HepG2 (cell line): ENCODE results near the gene COBL. TPM values are rescaled to one million over a fixed set of nuclear protein-coding genes. Genes with fewer than 3 reads are reported as not detected.

ENCODE experiments used
- ATAC-seq: fragments of 200-7000 bp; cut with Tn5 transposase; 3 replicates; pipeline ENCODE4 v1.9.1; 2020; ENCODE audit warnings: mild to moderate bottlenecking, moderate library complexity
- BruUV-seq: library from RNA; stranded (reverse); fragments of 400-500 nt; replicated peaks from 2 replicates; lab custom pipeline; 2021; lab: Mats Ljungman, UMichigan
- CTCF ChIA-PET: fragments of 300-600 bp; formaldehyde crosslinking; extraction: SDS; loops from one replicate; lab custom pipeline; 2021; ENCODE audit warnings: low total read pairs, inconsistent platforms, low intra/inter-chr PET ratio; lab: Yijun Ruan, JAX
- POLR2A ChIA-PET: fragments of 350-600 bp; sonication (Branson Sonifier 250); formaldehyde crosslinking; loops from one replicate; lab custom pipeline; 2020; ENCODE audit warnings: antibody characterized with exemption, inconsistent platforms; lab: Yijun Ruan, JAX
- DNase-seq: peaks from one replicate; pipeline ENCODE4 v3.0.0-alpha.2; 2015; ENCODE audit warnings: low spot score
- FAIRE-seq: peaks from 3 replicates; lab custom pipeline; 2011; peaks lifted over from hg19 to GRCh38; lab: Jason Lieb, UNC
- H2AFZ ChIP-seq: one replicate; pipeline ENCODE4 v1.6.1; 2011; ENCODE audit warnings: low read length, inconsistent platforms
- H3K27ac ChIP-seq: fragments of 300-600 bp; 3 replicates; pipeline ENCODE4 v1.8.0; 2011; ENCODE audit warnings: mixed run types, mild to moderate bottlenecking, mixed read lengths, low read length, inconsistent platforms; ENCODE audit not compliant: insufficient read depth; ENCODE audit errors: extremely low read length
- H3K27me3 ChIP-seq, 2 experiments: fragments of 200-600 bp in 1 of 2; 2 replicates in 1 of 2; 3 replicates in 1 of 2; pipeline versions ENCODE4 v1.6.0 to v1.8.0; 2011; ENCODE audit warnings: low read length in 2 of 2, mild to moderate bottlenecking in 2 of 2, moderate library complexity in 2 of 2, inconsistent platforms in 1 of 2; ENCODE audit not compliant: insufficient read depth in 2 of 2, control insufficient read depth in 1 of 2
- H3K36me3 ChIP-seq, 2 experiments: fragments of 200-600 bp in 1 of 2; replicated peaks in 1 of 2; 2 replicates in 1 of 2; 3 replicates in 1 of 2; pipeline versions ENCODE4 v1.5.1 to v1.8.0; 2011; ENCODE audit warnings: low read length in 2 of 2, inconsistent platforms in 1 of 2; ENCODE audit not compliant: insufficient read depth in 2 of 2, control insufficient read depth in 1 of 2
- H3K4me1 ChIP-seq: 2 replicates; pipeline ENCODE4 v1.5.1; 2012; ENCODE audit warnings: low read length, inconsistent platforms; ENCODE audit not compliant: insufficient read depth
- H3K4me2 ChIP-seq: 2 replicates; pipeline ENCODE4 v1.6.0; 2011; ENCODE audit warnings: low read depth, low read length, inconsistent platforms
- H3K4me3 ChIP-seq, 3 experiments: fragments of 200-600 bp in 1 of 3; sonication (generic), shearing (Covaris generic) in 1 of 3; replicated peaks in 1 of 3; 2 replicates each; pipeline ENCODE4 v1.5.1; 2011 to 2016; ENCODE audit warnings: low read length in 3 of 3, inconsistent platforms in 2 of 3, low read depth in 2 of 3, mild to moderate bottlenecking in 2 of 3, control low read depth in 1 of 3, mixed read lengths in 1 of 3; ENCODE audit not compliant: insufficient read depth in 1 of 3
- H3K79me2 ChIP-seq: one replicate; pipeline ENCODE4 v1.6.1; 2011; ENCODE audit warnings: low read length, inconsistent platforms; ENCODE audit not compliant: insufficient read depth
- H3K9ac ChIP-seq: 2 replicates; pipeline ENCODE4 v1.6.0; 2011; ENCODE audit warnings: mild to moderate bottlenecking, low read depth, low read length, inconsistent platforms; ENCODE audit not compliant: insufficient read depth
- H3K9me3 ChIP-seq: 2 replicates; pipeline ENCODE4 v1.5.1; 2012; ENCODE audit warnings: mild to moderate bottlenecking, low read length
- H4K20me1 ChIP-seq: 2 replicates; pipeline ENCODE4 v1.6.0; 2011; ENCODE audit warnings: inconsistent platforms, mild to moderate bottlenecking, low read length, moderate library complexity; ENCODE audit not compliant: insufficient read depth
- ARNTL ChIP-seq: sonication (generic); formaldehyde crosslinking; IDR thresholded peaks from 2 replicates; pipeline ENCODE4 v1.4.0; 2020; ENCODE audit warnings: mild to moderate bottlenecking, missing genetic modification reagents
- ATF7 ChIP-seq, 2 experiments: fragments of 450-650 bp in 1 of 2; sonication (generic) in 1 of 2; formaldehyde crosslinking in 1 of 2; IDR thresholded peaks; 2 replicates each; pipeline versions ENCODE4 v1.4.0 to v1.6.1; 2016 to 2020; ENCODE audit warnings: antibody characterized with exemption in 1 of 2, mild to moderate bottlenecking in 1 of 2, missing genetic modification reagents in 1 of 2
- CHCHD3 ChIP-seq: sonication (generic); formaldehyde crosslinking; IDR thresholded peaks from 2 replicates; pipeline ENCODE4 v1.8.0; 2022; ENCODE audit warnings: mild to moderate bottlenecking, missing genetic modification reagents, moderate library complexity
- ELF4 ChIP-seq: sonication (generic); formaldehyde crosslinking; IDR thresholded peaks from 2 replicates; pipeline ENCODE4 v1.5.0; 2020; ENCODE audit warnings: missing genetic modification reagents, mild to moderate bottlenecking, moderate library complexity, borderline replicate concordance
- GATA4 ChIP-seq: sonication (generic); IDR thresholded peaks from 2 replicates; pipeline ENCODE4 v1.6.1; 2016; ENCODE audit warnings: antibody characterized with exemption, low read depth, borderline replicate concordance
- GPN1 ChIP-seq: sonication (generic); formaldehyde crosslinking; IDR thresholded peaks from 2 replicates; pipeline ENCODE4 v1.5.1; 2020; ENCODE audit warnings: missing genetic modification reagents, borderline replicate concordance
- JDP2 ChIP-seq: sonication (generic); formaldehyde crosslinking; IDR thresholded peaks from 2 replicates; pipeline ENCODE4 v1.8.1; 2022; ENCODE audit warnings: missing genetic modification reagents, borderline replicate concordance
- KLF15 ChIP-seq: sonication (generic); formaldehyde crosslinking; IDR thresholded peaks from 2 replicates; pipeline ENCODE4 v1.8.1; 2023; ENCODE audit warnings: borderline replicate concordance, mild to moderate bottlenecking, inconsistent platforms, missing genetic modification reagents, mixed read lengths
- KLF6 ChIP-seq: IDR thresholded peaks from 2 replicates; pipeline ENCODE4 v1.8.0; 2016; ENCODE audit warnings: missing biosample characterization, missing genetic modification reagents
- RFX5 ChIP-seq: IDR thresholded peaks from 2 replicates; pipeline ENCODE4 v1.6.1; 2011; ENCODE audit warnings: low read depth, low read length, improper control_type of control experiment
- SMAD1 ChIP-seq: sonication (generic); formaldehyde crosslinking; IDR thresholded peaks from 2 replicates; pipeline ENCODE4 v1.4.0; 2020; ENCODE audit warnings: missing genetic modification reagents, low read depth, mild to moderate bottlenecking, borderline replicate concordance
- SNAI1 ChIP-seq: sonication (generic); formaldehyde crosslinking; IDR thresholded peaks from 2 replicates; pipeline ENCODE4 v1.5.0; 2020; ENCODE audit warnings: mild to moderate bottlenecking, missing genetic modification reagents, borderline replicate concordance
- SP1 ChIP-seq, 2 experiments: fragments of 450-650 bp in 1 of 2; sonication (generic) in 1 of 2; formaldehyde crosslinking in 1 of 2; IDR thresholded peaks; 2 replicates each; pipeline versions ENCODE4 v1.4.0 to v1.6.1; 2016 to 2020; ENCODE audit warnings: missing genetic modification reagents in 1 of 2
- ZNF136 ChIP-seq: sonication (generic); formaldehyde crosslinking; IDR thresholded peaks from 2 replicates; pipeline ENCODE4 v1.8.1; 2022; ENCODE audit warnings: low read depth, mild to moderate bottlenecking, moderate library complexity, missing genetic modification reagents
- ZNF30 ChIP-seq: sonication (generic); formaldehyde crosslinking; IDR thresholded peaks from 2 replicates; pipeline ENCODE4 v1.5.0; 2020; ENCODE audit warnings: mild to moderate bottlenecking, missing genetic modification reagents
- ZNF652 ChIP-seq: IDR thresholded peaks from 2 replicates; pipeline ENCODE4 v1.6.1; 2016; ENCODE audit warnings: low read depth, borderline replicate concordance
- ZNF746 ChIP-seq: sonication (generic); formaldehyde crosslinking; IDR thresholded peaks from 2 replicates; pipeline ENCODE4 v1.8.0; 2022; ENCODE audit warnings: mild to moderate bottlenecking, missing genetic modification reagents
- ZSCAN21 ChIP-seq: sonication (generic); formaldehyde crosslinking; IDR thresholded peaks from 2 replicates; pipeline ENCODE4 v1.8.0; 2022; ENCODE audit warnings: mild to moderate bottlenecking, missing genetic modification reagents, moderate library complexity, borderline replicate concordance
- ZSCAN30 ChIP-seq: sonication (generic); formaldehyde crosslinking; IDR thresholded peaks from 2 replicates; pipeline ENCODE4 v1.5.0; 2020; ENCODE audit warnings: mild to moderate bottlenecking, missing genetic modification reagents
- WGBS: methylation state at CpG from one replicate; pipeline ENCODE4 v1.1.6; 2017; ENCODE audit warnings: low lambda C conversion rate; 5-methylcytosine and 5-hydroxymethylcytosine counted together
- in situ Hi-C: cut with HindIII; loops from 2 replicates; pipeline ENCODE4 v1.10.0; 2017; ENCODE audit warnings: low pct_unique_long_range_greater_than_20kb; ENCODE audit not compliant: extremely low pct_ligation_motif_present
- intact Hi-C: fragments of 100-400 bp; cut with micrococcal nuclease; formaldehyde crosslinking; loops from one replicate; pipeline ENCODE4 v1.10.0; 2022; ENCODE audit not compliant: unreplicated experiment
- polyA plus RNA-seq, 8 experiments: library from polyadenylated mRNA; depleted of rRNA in 3 of 8; stranded (reverse) in 7 of 8; unstranded in 1 of 8; fragments of >200 nt; fragmentation: Illumina TruSeq in 4 of 8; extraction: Trizol in 4 of 8; gene quantifications; 2 replicates each; pipeline versions ENCODE4 v1.2.1 to v1.2.3, GENCODE V29; 2011 to 2016; ENCODE audit warnings: low read depth in 4 of 8, missing spikeins in 1 of 8, mixed read lengths in 1 of 8; ENCODE audit not compliant: insufficient read depth in 1 of 8
- total RNA-seq, 5 experiments: library from RNA; depleted of rRNA; stranded (reverse); fragments of >200 nt; fragmentation: Illumina TruSeq; extraction: Trizol; gene quantifications; 2 replicates each; pipeline ENCODE4 v1.2.3, GENCODE V29; 2016; ENCODE audit warnings: low read depth in 1 of 5

Gene COBL
- total and polyA plus RNA-seq, 2 of the 13 experiments (the other 11 are each of a cell fraction or from before 2014, with no cell fraction given) = 3.8 to 4.9 TPM

DNA sequence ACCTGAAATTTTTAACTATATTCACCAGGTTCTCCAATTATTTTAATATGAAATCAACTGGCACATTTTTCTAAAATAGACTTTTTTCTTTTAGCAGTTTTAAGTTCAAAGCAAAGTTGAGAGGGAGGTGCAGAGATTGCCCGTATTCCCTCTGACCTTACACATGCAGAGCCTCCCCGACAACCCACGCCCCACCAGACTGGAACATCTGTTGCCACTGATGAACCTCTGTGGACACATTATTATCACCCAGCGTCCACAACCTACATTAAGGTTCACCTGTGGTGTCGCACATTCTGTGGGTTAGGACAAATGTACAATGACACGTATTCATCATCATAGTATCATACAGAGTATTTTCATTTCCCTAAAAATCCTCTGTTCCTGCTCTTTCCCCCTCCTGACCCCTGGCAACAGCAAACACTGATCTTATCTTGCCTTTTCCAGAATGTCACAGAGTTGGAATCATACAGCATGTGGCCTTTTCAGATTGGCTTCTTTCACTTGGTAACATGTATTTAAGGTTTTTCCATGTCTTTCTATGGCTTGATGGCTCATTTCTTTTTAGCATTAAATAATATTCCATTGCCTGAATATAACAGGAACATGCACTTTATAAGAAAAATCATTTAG lies 37.1 kb downstream of the COBL start:
- H4K20me1 ChIP-seq = peaks cover 3% of the 10 kb centered on the region; the same call in 1 of the 2 replicates
- H2AFZ ChIP-seq = no peak overlapping the region
- 93% methylated on average over 6 of the region's 6 CpGs for WGBS
- POLR2A ChIA-PET = no interaction called here
- in situ Hi-C loops (no loop called here), intact Hi-C loops (loop anchor here (5.0 kb wide), 1 partner anchor 33 kb away; no protein-coding TSS in a partner anchor)
- ATAC-seq (no peak), FAIRE-seq (no peak), DNase-seq (no peak)
- TF ChIP-seq ELF4 (CRISPR knock-in tag) = no peak
- TF ChIP-seq ZSCAN21 (CRISPR knock-in tag) = no peak
- no peak for TF ChIP-seq GATA4
- no peak for TF ChIP-seq KLF6 (CRISPR knock-in tag)
- no peak for TF ChIP-seq SP1 (IDR thresholded peaks at IDR 0.05)
- TF ChIP-seq SP1 (CRISPR knock-in tag; IDR thresholded peaks at IDR 0.05) = no peak
- TF ChIP-seq KLF15 (CRISPR knock-in tag) = no peak
- TF ChIP-seq ZNF652 (CRISPR knock-in tag) = no peak
- no peak for TF ChIP-seq ZNF746 (CRISPR knock-in tag)
- TF ChIP-seq ZNF136 (CRISPR knock-in tag) = no peak
- no peak for TF ChIP-seq JDP2
- TF ChIP-seq RFX5 = no peak
- no peak for TF ChIP-seq ATF7 (IDR thresholded peaks at IDR 0.05)
- no peak for TF ChIP-seq ATF7 (CRISPR knock-in tag; IDR thresholded peaks at IDR 0.05)
- TF ChIP-seq SNAI1 (CRISPR knock-in tag) = no peak
- TF ChIP-seq SMAD1 (CRISPR knock-in tag) = no peak
- no peak for TF ChIP-seq ZNF30 (CRISPR knock-in tag)
- TF ChIP-seq GPN1 (CRISPR knock-in tag) = no peak
- TF ChIP-seq CHCHD3 (CRISPR knock-in tag) = no peak
- no peak for TF ChIP-seq ARNTL
- no peak for TF ChIP-seq ZSCAN30 (CRISPR knock-in tag)
- CTCF ChIA-PET = no interaction called here
- BruUV-seq = no TSS peak
- no peaks in the 10 kb centered on the region for H3K27me3 ChIP-seq
- no peaks in the 10 kb centered on the region; the same call in 1 of the 2 replicates for H3K9me3 ChIP-seq
- H3K36me3 ChIP-seq = no peaks in the 10 kb centered on the region
- H3K4me1 ChIP-seq = peaks cover 39% of the 10 kb centered on the region
- no peak overlapping the region for H3K4me2 ChIP-seq
- no peak overlapping the region for H3K9ac ChIP-seq
- H3K4me3 ChIP-seq = no peak overlapping the region
- H3K79me2 ChIP-seq = peaks cover 30% of the 10 kb centered on the region
- no peak overlapping the region for H3K27ac ChIP-seq
